Coronary artery (tissue), 2 donors: Measurements from ENCODE around the gene ZNF750.
A peak's percentile ranks its signal among the peaks of the same experiment; 100 is the strongest.

Experiments
- DNase-seq: peaks from one replicate; pipeline ENCODE4 v3.0.0-alpha.2; 2017; ENCODE audit warnings: low spot score
- H3K27ac ChIP-seq, 2 donors: fragments of 200-600 bp; sonication (generic); one replicate each; pipeline ENCODE4 v1.5.1; 2016 to 2019
- H3K4me3 ChIP-seq: fragments of 200-600 bp; sonication (generic); 2 replicates; pipeline ENCODE4 v1.5.1; 2016; ENCODE audit warnings: mild to moderate bottlenecking, moderate library complexity
- CTCF ChIP-seq: fragments of 200-600 bp; sonication (generic); IDR thresholded peaks from one replicate; pipeline ENCODE4 v1.5.1; 2019; ENCODE audit warnings: antibody characterized with exemption

ZNF750 gene

GRCh38 chr17:82876602-82877379 is 37.0 kb upstream of the ZNF750 start:
- no peak for TF ChIP-seq CTCF
- H3K4me3 ChIP-seq, result no peak overlapping the region
- H3K27ac ChIP-seq, result peak overlapping the region; percentile 3 to 57
- no peak for DNase-seq

DNA sequence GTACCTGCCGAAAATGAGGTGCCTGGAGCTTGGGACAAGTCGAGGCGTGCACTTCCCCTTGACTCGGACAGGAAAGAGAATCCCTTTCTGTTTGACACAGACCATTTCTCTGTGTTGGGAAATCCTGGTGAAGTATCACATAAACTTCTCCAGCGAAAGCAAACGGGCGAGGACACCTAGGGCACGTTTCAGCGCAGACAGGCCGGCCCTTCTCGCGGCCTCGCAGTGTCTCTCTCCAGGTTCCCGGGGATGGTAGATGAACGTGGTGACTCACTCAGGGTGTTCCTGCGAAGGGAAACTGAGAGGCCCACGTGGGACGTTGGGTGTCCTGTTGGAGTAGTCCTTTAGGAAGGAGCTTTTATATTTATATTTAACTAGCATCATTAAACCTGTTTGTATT is 36.3 kb upstream of the ZNF750 start:
- peak overlapping the region; percentile 3 to 57 for H3K27ac ChIP-seq
- H3K4me3 ChIP-seq, result no peak overlapping the region
- no peak for TF ChIP-seq CTCF
- DNase-seq, result no peak

- no peak for DNase-seq
- TF ChIP-seq CTCF, result no peak
- H3K27ac ChIP-seq, result no peak overlapping the region
- no peak overlapping the region for H3K4me3 ChIP-seq
These were observed 35.6 kb upstream of the ZNF750 start for GRCh38 chr17:82875407-82875856.

- no peak overlapping the region for H3K4me3 ChIP-seq
- no peak for TF ChIP-seq CTCF
- DNase-seq, result no peak
- no peak overlapping the region for H3K27ac ChIP-seq
These were observed 34.4 kb upstream of the ZNF750 start for GRCh38 chr17:82874011-82874835.

DNA sequence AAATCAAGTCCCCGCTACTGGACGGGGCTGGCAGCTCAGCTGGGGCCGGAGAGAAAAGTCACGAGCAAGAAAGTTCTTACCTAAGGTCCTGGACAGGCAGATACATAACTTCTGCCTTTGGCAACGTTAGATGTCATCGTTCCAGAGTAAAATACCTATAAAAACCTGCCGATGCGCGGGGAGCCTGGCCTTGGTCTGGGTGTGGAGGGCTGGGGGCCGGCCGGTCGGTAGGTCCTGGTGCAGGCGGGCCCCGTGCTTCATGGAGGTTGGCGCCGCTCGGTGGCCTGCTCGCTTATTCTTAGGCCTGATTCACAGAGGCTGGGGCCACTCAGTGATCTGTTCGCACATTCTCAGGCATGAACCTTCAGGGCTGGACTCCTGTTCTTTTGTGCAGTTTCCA is 33.7 kb upstream of the ZNF750 start:
- no peak overlapping the region for H3K27ac ChIP-seq
- H3K4me3 ChIP-seq, result no peak overlapping the region
- no peak for DNase-seq
- TF ChIP-seq CTCF, result no peak

DNA sequence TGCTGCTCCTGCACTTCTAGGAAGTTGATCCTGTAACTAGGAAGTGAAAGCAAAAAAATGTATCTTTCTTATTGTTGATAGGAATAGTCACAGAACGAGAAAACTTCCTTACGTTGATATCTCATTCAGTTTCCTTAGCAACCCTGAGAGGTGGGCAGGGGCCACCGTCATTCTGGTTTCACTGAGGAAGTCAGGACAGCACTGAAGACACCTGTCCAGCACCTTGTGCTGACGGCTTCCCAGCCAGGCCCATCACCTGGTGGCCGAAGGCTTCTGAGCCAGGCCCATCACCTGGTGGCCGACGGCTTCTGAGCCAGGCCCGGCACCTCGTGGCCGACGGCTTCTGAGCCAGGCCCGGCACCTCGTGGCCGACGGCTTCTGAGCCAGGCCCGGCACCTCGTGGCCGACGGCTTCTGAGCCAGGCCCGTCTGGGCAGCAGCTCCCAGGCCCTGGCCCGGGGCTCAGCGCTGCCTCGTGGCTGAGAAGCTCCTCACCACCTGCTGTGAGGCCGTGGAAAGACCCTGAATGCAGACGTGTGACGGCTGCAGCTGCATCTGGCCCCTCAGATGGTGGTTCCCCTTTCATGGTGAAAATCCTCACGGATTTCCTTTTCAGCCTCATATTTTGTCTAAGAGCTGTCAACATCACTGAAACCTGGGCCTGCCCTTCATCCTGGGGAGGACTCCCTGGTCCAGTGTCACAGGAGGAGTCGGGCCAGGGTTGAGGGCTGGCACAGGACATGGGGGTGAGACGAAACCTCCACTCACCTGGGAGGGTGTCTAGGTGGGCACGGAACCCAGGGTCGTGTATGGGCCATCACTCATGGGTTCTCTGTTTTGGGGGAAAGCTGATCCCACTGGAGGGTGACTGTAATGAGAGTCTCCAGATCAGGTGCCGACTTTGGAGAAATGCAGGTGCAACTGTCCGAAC is 33.0 kb upstream of the ZNF750 start:
- DNase-seq, result no peak
- no peak for TF ChIP-seq CTCF
- Histone ChIP-seq H3K27ac (no peak overlapping the region), H3K4me3 (no peak overlapping the region)
